ENCODE results near the gene FOXJ1. TPM values are rescaled to one million over a fixed set of nuclear protein-coding genes. Genes with fewer than 3 reads are reported as not detected.

FOXJ1 gene
- total RNA-seq, 1 experiment from 2014 or later, result not detected

- Histone ChIP-seq H3K36me3 (ENCODE audit: insufficient read depth, low read length) (no peaks in the 10 kb centered on the region), H3K79me2 (ENCODE audit: low read length) (no peaks in the 10 kb centered on the region), H3K9me2 (replicated peaks; ENCODE audit: insufficient read depth, low read length) (no peaks in the 10 kb centered on the region), H3K4me1 (ENCODE audit: low read length) (peaks cover 12% of the 10 kb centered on the region), H3K9me3 (ENCODE audit: low read length) (no peaks in the 10 kb centered on the region), H3K27ac (ENCODE audit: low read length) (no peak overlapping the region), H2AFZ (ENCODE audit: low read length) (no peak overlapping the region), H3K4me2 (ENCODE audit: low read depth, low read length, poor library complexity, severe bottlenecking) (no peak overlapping the region), H3K27me3 (ENCODE audit: low read length) (no peaks in the 10 kb centered on the region), H4K20me1 (ENCODE audit: insufficient read depth, low read depth, low read length) (no peaks in the 10 kb centered on the region), H3K4me3 (ENCODE audit: low read length) (no peak overlapping the region), H3K9ac (ENCODE audit: low read length) (no peak overlapping the region)
- DNase-seq, result no peak
Measured at GRCh38 chr17:76125922-76126321, 15.1 kb downstream of the FOXJ1 start.

- no peak overlapping the region for H3K4me2 ChIP-seq (ENCODE audit: low read depth, low read length, poor library complexity, severe bottlenecking)
- no peak overlapping the region for H3K9ac ChIP-seq (ENCODE audit: low read length)
- no peak for DNase-seq
- H3K4me3 ChIP-seq (ENCODE audit: low read length), result no peak overlapping the region
- peaks cover 12% of the 10 kb centered on the region for H3K4me1 ChIP-seq (ENCODE audit: low read length)
- no peak overlapping the region for H3K27ac ChIP-seq (ENCODE audit: low read length)
- H3K9me2 ChIP-seq (replicated peaks; ENCODE audit: insufficient read depth, low read length), result no peaks in the 10 kb centered on the region
- no peaks in the 10 kb centered on the region for H3K27me3 ChIP-seq (ENCODE audit: low read length)
- no peaks in the 10 kb centered on the region for H3K9me3 ChIP-seq (ENCODE audit: low read length)
- no peaks in the 10 kb centered on the region for H4K20me1 ChIP-seq (ENCODE audit: insufficient read depth, low read depth, low read length)
- no peaks in the 10 kb centered on the region for H3K79me2 ChIP-seq (ENCODE audit: low read length)
- H3K36me3 ChIP-seq (ENCODE audit: insufficient read depth, low read length), result no peaks in the 10 kb centered on the region
- no peak overlapping the region for H2AFZ ChIP-seq (ENCODE audit: low read length)
Measured at GRCh38 chr17:76125391-76125675, 15.7 kb downstream of the FOXJ1 start.

- Histone ChIP-seq H3K36me3 (ENCODE audit: insufficient read depth, low read length) (no peaks in the 10 kb centered on the region), H3K27me3 (ENCODE audit: low read length) (no peaks in the 10 kb centered on the region), H4K20me1 (ENCODE audit: insufficient read depth, low read depth, low read length) (no peaks in the 10 kb centered on the region), H3K9me3 (ENCODE audit: low read length) (no peaks in the 10 kb centered on the region), H3K4me1 (ENCODE audit: low read length) (peaks cover 12% of the 10 kb centered on the region), H3K27ac (ENCODE audit: low read length) (no peak overlapping the region), H3K9ac (ENCODE audit: low read length) (no peak overlapping the region), H3K4me3 (ENCODE audit: low read length) (no peak overlapping the region), H3K4me2 (ENCODE audit: low read depth, low read length, poor library complexity, severe bottlenecking) (no peak overlapping the region), H3K79me2 (ENCODE audit: low read length) (no peaks in the 10 kb centered on the region), H2AFZ (ENCODE audit: low read length) (no peak overlapping the region), H3K9me2 (replicated peaks; ENCODE audit: insufficient read depth, low read length) (no peaks in the 10 kb centered on the region)
- peak; percentile 72 for DNase-seq
Measured at GRCh38 chr17:76124582-76125390, 16.3 kb downstream of the FOXJ1 start.

- no peaks in the 10 kb centered on the region for H3K79me2 ChIP-seq (ENCODE audit: low read length)
- H3K9me3 ChIP-seq (ENCODE audit: low read length), result no peaks in the 10 kb centered on the region
- no peak overlapping the region for H3K4me2 ChIP-seq (ENCODE audit: low read depth, low read length, poor library complexity, severe bottlenecking)
- no peaks in the 10 kb centered on the region for H4K20me1 ChIP-seq (ENCODE audit: insufficient read depth, low read depth, low read length)
- H3K9ac ChIP-seq (ENCODE audit: low read length), result no peak overlapping the region
- peaks cover 12% of the 10 kb centered on the region for H3K4me1 ChIP-seq (ENCODE audit: low read length)
- DNase-seq, result no peak
- H3K36me3 ChIP-seq (ENCODE audit: insufficient read depth, low read length), result no peaks in the 10 kb centered on the region
- H3K27ac ChIP-seq (ENCODE audit: low read length), result no peak overlapping the region
- H3K9me2 ChIP-seq (replicated peaks; ENCODE audit: insufficient read depth, low read length), result no peaks in the 10 kb centered on the region
- no peak overlapping the region for H2AFZ ChIP-seq (ENCODE audit: low read length)
- H3K4me3 ChIP-seq (ENCODE audit: low read length), result no peak overlapping the region
- no peaks in the 10 kb centered on the region for H3K27me3 ChIP-seq (ENCODE audit: low read length)
Measured at GRCh38 chr17:76123749-76124581, 17.1 kb downstream of the FOXJ1 start.

GRCh38 chr17:76123191-76123499 is 17.9 kb downstream of the FOXJ1 start:
- H3K9me3 ChIP-seq (ENCODE audit: low read length), result no peaks in the 10 kb centered on the region
- no peak overlapping the region for H3K27ac ChIP-seq (ENCODE audit: low read length)
- H3K27me3 ChIP-seq (ENCODE audit: low read length), result no peaks in the 10 kb centered on the region
- no peak overlapping the region for H3K4me3 ChIP-seq (ENCODE audit: low read length)
- DNase-seq, result no peak
- H3K4me1 ChIP-seq (ENCODE audit: low read length), result peaks cover 12% of the 10 kb centered on the region
- H3K9me2 ChIP-seq (replicated peaks; ENCODE audit: insufficient read depth, low read length), result no peaks in the 10 kb centered on the region
- H2AFZ ChIP-seq (ENCODE audit: low read length), result no peak overlapping the region
- H4K20me1 ChIP-seq (ENCODE audit: insufficient read depth, low read depth, low read length), result no peaks in the 10 kb centered on the region
- no peaks in the 10 kb centered on the region for H3K79me2 ChIP-seq (ENCODE audit: low read length)
- H3K36me3 ChIP-seq (ENCODE audit: insufficient read depth, low read length), result no peaks in the 10 kb centered on the region
- H3K9ac ChIP-seq (ENCODE audit: low read length), result no peak overlapping the region
- H3K4me2 ChIP-seq (ENCODE audit: low read depth, low read length, poor library complexity, severe bottlenecking), result no peak overlapping the region

- Histone ChIP-seq H3K27ac (ENCODE audit: low read length) (no peak overlapping the region), H3K27me3 (ENCODE audit: low read length) (no peaks in the 10 kb centered on the region), H3K36me3 (ENCODE audit: insufficient read depth, low read length) (no peaks in the 10 kb centered on the region), H2AFZ (ENCODE audit: low read length) (no peak overlapping the region), H3K4me1 (ENCODE audit: low read length) (peaks cover 12% of the 10 kb centered on the region), H3K9me2 (replicated peaks; ENCODE audit: insufficient read depth, low read length) (no peaks in the 10 kb centered on the region), H3K79me2 (ENCODE audit: low read length) (no peaks in the 10 kb centered on the region), H4K20me1 (ENCODE audit: insufficient read depth, low read depth, low read length) (no peaks in the 10 kb centered on the region), H3K9ac (ENCODE audit: low read length) (no peak overlapping the region), H3K4me3 (ENCODE audit: low read length) (no peak overlapping the region), H3K9me3 (ENCODE audit: low read length) (no peaks in the 10 kb centered on the region), H3K4me2 (ENCODE audit: low read depth, low read length, poor library complexity, severe bottlenecking) (no peak overlapping the region)
- DNase-seq, result peak; percentile 56
Measured at GRCh38 chr17:76122431-76123190, 18.4 kb downstream of the FOXJ1 start.

GRCh38 chr17:76121932-76122430 is 19.1 kb downstream of the FOXJ1 start:
- Histone ChIP-seq H3K9me3 (ENCODE audit: low read length) (no peaks in the 10 kb centered on the region), H3K9ac (ENCODE audit: low read length) (peak overlapping the region; percentile 47), H3K79me2 (ENCODE audit: low read length) (no peaks in the 10 kb centered on the region), H3K9me2 (replicated peaks; ENCODE audit: insufficient read depth, low read length) (no peaks in the 10 kb centered on the region), H3K4me3 (ENCODE audit: low read length) (peak overlapping the region; percentile 29; the same call in 1 of the 2 replicates), H3K27me3 (ENCODE audit: low read length) (no peaks in the 10 kb centered on the region), H3K4me1 (ENCODE audit: low read length) (peaks cover 12% of the 10 kb centered on the region), H4K20me1 (ENCODE audit: insufficient read depth, low read depth, low read length) (no peaks in the 10 kb centered on the region), H2AFZ (ENCODE audit: low read length) (peak overlapping the region; percentile 71; the same call in 1 of the 2 replicates), H3K4me2 (ENCODE audit: low read depth, low read length, poor library complexity, severe bottlenecking) (peak overlapping the region; percentile 58), H3K27ac (ENCODE audit: low read length) (no peak overlapping the region), H3K36me3 (ENCODE audit: insufficient read depth, low read length) (no peaks in the 10 kb centered on the region)
- no peak for DNase-seq

GRCh38 chr17:76120658-76121008 is 20.4 kb downstream of the FOXJ1 start:
- no peaks in the 10 kb centered on the region for H3K36me3 ChIP-seq (ENCODE audit: insufficient read depth, low read length)
- H2AFZ ChIP-seq (ENCODE audit: low read length), result no peak overlapping the region
- H3K9ac ChIP-seq (ENCODE audit: low read length), result no peak overlapping the region
- H3K9me2 ChIP-seq (replicated peaks; ENCODE audit: insufficient read depth, low read length), result no peaks in the 10 kb centered on the region
- peaks cover 12% of the 10 kb centered on the region for H3K4me1 ChIP-seq (ENCODE audit: low read length)
- H3K79me2 ChIP-seq (ENCODE audit: low read length), result no peaks in the 10 kb centered on the region
- H4K20me1 ChIP-seq (ENCODE audit: insufficient read depth, low read depth, low read length), result no peaks in the 10 kb centered on the region
- no peaks in the 10 kb centered on the region for H3K27me3 ChIP-seq (ENCODE audit: low read length)
- DNase-seq, result no peak
- no peak overlapping the region for H3K27ac ChIP-seq (ENCODE audit: low read length)
- no peaks in the 10 kb centered on the region for H3K9me3 ChIP-seq (ENCODE audit: low read length)
- no peak overlapping the region for H3K4me2 ChIP-seq (ENCODE audit: low read depth, low read length, poor library complexity, severe bottlenecking)
- no peak overlapping the region for H3K4me3 ChIP-seq (ENCODE audit: low read length)

Data from Karpas-422 (cell line).